CD4-positive, alpha-beta T cell treated with Interleukin-15 for 1 hour (primary cell): Measurements from ENCODE around the gene SLC35E1.
"Not testable (repeated sequence)": the region's sequence is repeated elsewhere in the genome, so short reads cannot be mapped to it uniquely, and the experiment has no call there.

Experiments
- DNase-seq: peaks from one replicate; pipeline ENCODE4 v3.0.0-alpha.2; 2020

The SLC35E1 gene

GRCh38 chr19:16520074-16520973 is 51.9 kb downstream of the SLC35E1 start:
- DNase-seq, result no peak

- DNase-seq, result no peak
These were observed 53.0 kb downstream of the SLC35E1 start for GRCh38 chr19:16519230-16519687.

- no peak for DNase-seq
These were observed 53.6 kb downstream of the SLC35E1 start for GRCh38 chr19:16518483-16519229.

GRCh38 chr19:16518061-16518460 is 54.2 kb downstream of the SLC35E1 start:
- no peak for DNase-seq

GRCh38 chr19:16516923-16517610 is 55.1 kb downstream of the SLC35E1 start:
- no peak for DNase-seq

GRCh38 chr19:16516381-16516780 is 55.8 kb downstream of the SLC35E1 start:
- DNase-seq, result no peak

- no peak for DNase-seq
These were observed 57.7 kb downstream of the SLC35E1 start for GRCh38 chr19:16514383-16515019.

- not testable (repeated sequence) for DNase-seq
These were observed 59.6 kb downstream of the SLC35E1 start for GRCh38 chr19:16512611-16513010.

- DNase-seq, result no peak
These were observed 62.8 kb downstream of the SLC35E1 start for GRCh38 chr19:16509141-16510061.

GRCh38 chr19:16508546-16508945 is 63.7 kb downstream of the SLC35E1 start:
- DNase-seq, result no peak

- no peak for DNase-seq
These were observed 65.3 kb downstream of the SLC35E1 start for GRCh38 chr19:16506961-16507360.

GRCh38 chr19:16506161-16506560 is 66.1 kb downstream of the SLC35E1 start:
- not testable (repeated sequence) for DNase-seq

- DNase-seq, result no peak
These were observed 67.9 kb downstream of the SLC35E1 start for GRCh38 chr19:16504271-16504670.
